ENCODE data around the gene TRIM2.

- TF ChIP-seq CTCF (optimal IDR thresholded peaks at IDR 0.05 in 1 of 3, IDR thresholded peaks at IDR 0.05 in 1 of 3, conservative IDR thresholded peaks at IDR 0.05 in 1 of 3; ENCODE audit: extremely low read depth in 1 of 3, insufficient read depth in 2 of 3, low read length in 3 of 3) (no peak), EZH2 (IDR thresholded peaks at IDR 0.05; ENCODE audit: low read length) (no peak)
Measured at GRCh38 chr4:153234885-153235284, 30.6 kb downstream of the TRIM2 start.
